Mammary epithelial cell (primary cell): Measurements from ENCODE around the gene WNT16.

Source experiments
- CTCF ChIP-seq, 2 donors: IDR thresholded peaks in 1 of 2; conservative IDR thresholded peaks in 1 of 2; 2 replicates each; pipeline ENCODE4 v1.5.1; 2011 to 2012; ENCODE audit warnings: inconsistent platforms in 2 of 2, low read length in 2 of 2, mild to moderate bottlenecking in 2 of 2, control low read depth in 1 of 2, low read depth in 1 of 2; ENCODE audit not compliant: insufficient read depth in 1 of 2; ENCODE audit errors: extremely low read depth in 1 of 2
- EZH2 ChIP-seq: IDR thresholded peaks from 2 replicates; pipeline ENCODE4 v1.6.1; 2012; ENCODE audit warnings: low read length, inconsistent platforms, borderline replicate concordance

- TF ChIP-seq CTCF (conservative IDR thresholded peaks at IDR 0.05 in 1 of 2, IDR thresholded peaks at IDR 0.05 in 1 of 2; ENCODE audit: extremely low read depth in 1 of 2, insufficient read depth in 1 of 2, low read depth in 1 of 2, low read length in 2 of 2) (no peak), EZH2 (no peak)
Measured at GRCh38 chr7:121306565-121306964, 22.2 kb upstream of the WNT16 start.
